GM19468 (cell line): Measurements from ENCODE around the gene FBXO31.
"Not testable (repeated sequence)": the region's sequence is repeated elsewhere in the genome, so short reads cannot be mapped to it uniquely, and the experiment has no call there.

Experiments used
- ATAC-seq: cut with Tn5 transposase; IDR thresholded peaks from one replicate; pipeline ENCODE4 v1.9.1; 2021; ENCODE audit warnings: mild to moderate bottlenecking, moderate library complexity, moderate number of reproducible peaks; ENCODE audit not compliant: unreplicated experiment; ENCODE audit errors: extremely low read depth

The FBXO31 gene

DNA sequence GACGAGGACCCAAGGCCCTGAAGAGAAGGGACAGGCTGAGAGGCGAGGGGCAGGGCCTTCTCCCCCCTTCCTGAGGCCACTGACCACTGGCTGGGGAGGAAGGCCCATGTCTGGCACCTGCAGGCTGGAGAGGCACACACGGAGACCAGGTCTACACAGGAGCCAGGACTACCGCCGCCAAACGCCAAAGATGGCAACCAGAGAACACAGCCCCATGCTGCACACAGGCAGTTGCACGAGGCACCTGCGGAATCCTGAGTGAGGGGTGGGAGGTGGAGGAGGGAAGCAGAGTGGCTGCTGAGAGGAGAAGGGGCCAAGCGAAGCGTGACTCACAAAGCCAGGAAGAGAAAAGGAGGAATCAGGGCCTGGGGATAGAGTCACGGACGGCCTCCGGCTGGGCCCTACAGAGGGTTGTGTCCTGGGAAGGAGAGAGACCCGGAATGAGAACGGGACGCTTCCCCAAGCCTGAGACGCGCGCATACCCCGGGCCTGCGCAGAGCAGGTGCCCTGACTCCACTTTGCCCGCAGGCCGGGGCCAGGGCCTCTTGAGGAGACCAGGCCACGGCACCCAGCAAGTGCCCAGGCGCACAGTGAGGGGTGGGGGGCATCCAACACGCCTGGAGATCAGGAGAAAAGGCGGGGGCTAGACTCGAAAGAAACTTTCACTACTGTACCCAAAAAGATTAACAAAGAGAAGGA is 37.7 kb downstream of the FBXO31 start:
- ATAC-seq, result no peak

DNA sequence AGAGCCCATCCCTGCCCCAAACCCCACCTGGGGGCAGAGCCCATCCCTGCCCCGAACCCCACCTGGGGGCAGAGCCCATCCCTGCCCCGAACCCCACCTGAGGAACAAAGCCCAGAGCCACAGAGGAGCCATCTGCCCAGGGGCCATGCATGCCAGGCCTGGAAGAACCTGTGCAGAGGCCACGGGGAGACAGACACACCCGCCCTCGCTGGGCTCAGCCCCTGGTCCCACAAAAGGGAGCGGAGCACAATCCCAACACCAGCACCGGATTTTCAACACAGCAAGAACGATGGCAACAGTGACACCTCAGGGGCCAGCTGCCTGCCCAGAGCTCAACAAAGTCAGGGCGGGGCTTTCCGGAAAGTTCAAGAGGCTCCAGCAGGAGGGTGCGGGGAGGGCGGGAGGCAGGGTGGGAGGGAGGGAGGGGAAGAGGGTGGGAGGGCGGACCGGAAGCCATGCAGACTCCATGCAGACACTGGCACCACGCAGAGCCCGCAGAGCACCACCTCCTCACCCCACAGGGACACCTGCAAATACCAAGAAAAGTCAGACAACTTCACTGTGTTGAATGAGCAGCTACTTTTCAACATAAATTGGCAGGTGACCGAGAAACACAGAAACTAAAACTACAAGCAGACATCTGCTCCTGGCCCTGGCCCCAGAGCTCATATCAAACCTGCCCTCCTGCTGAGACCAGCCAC is 38.5 kb downstream of the FBXO31 start:
- no peak for ATAC-seq

DNA sequence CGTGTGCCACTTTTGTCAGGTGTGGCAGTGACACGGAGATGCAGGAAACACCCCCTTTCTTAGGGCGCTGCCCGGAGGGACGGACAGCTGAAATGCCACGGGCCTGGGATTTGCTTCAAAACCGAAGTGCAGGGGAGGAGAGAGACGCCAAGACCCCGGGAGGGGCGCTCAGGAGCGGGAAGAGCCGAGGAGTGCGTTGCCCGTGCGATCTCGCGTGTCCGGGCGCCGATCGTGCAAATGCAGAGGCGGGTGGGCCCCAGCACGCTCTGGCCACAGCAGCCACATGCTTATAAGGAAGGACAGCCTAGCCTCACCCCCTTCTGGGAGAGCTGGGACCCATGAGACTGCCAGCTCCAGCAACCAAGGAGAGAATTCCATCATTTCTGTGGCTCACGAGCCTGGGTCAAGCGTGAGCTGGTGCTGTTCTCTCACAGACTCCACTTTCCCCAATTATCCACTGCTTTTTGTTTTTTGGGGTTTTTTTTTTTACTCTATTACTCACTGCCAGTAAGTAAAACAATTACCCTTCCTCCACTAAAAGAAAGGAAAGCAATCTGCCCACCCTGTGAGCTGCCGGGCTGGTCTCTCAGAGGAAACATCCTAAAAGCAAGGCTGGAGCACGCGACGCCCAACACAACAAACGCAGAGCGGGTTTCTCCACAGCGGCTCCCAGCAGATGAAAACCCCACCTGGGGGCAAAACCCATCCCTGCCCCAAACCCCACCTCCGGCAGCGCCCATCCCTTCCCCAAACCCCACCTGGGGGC is 39.2 kb downstream of the FBXO31 start:
- no peak for ATAC-seq

- no peak for ATAC-seq
Measured at GRCh38 chr16:87343753-87344050, 39.9 kb downstream of the FBXO31 start.

GRCh38 chr16:87342978-87343752 is 40.4 kb downstream of the FBXO31 start:
- ATAC-seq, result no peak

DNA sequence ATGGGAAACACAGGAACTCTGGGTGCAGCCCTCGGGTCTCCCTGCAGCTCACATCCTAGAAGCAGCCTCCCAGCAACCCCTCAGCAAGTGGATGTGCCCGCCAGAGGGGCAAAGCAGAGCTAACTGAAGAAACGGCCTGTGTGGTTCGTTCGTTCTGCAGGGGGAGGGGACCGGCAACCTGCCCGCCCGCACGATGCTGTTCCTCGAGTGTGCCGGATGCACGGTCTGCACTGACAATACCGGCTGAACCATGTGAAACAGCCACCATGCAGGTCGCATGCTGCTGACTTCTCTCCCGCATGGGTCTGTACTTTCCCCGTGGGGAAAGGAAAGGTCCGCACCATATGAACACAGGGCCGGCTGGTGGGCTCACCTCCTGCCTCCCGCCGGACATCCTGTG is 41.1 kb downstream of the FBXO31 start:
- no peak for ATAC-seq

DNA sequence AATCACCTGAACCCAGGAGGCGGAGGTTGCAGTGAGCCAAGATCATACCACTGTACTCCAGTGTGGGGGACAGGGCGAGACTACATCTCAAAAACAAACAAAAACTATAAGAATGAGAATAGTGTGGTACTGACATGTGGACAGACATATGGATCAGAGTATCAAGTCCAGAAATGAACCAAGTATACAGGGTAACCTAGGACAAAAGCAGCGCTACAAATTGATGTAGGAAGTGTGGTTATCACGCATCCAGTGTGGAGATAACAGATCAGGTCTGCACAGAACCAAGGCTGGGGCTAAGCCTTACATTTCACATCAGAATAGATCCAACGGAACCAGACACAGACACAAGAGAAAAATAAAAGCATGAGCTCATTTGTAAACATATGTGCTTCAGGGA is 43.4 kb downstream of the FBXO31 start:
- ATAC-seq, result no peak

- not testable (repeated sequence) for ATAC-seq
Measured at GRCh38 chr16:87339724-87340105, 43.9 kb downstream of the FBXO31 start.

DNA sequence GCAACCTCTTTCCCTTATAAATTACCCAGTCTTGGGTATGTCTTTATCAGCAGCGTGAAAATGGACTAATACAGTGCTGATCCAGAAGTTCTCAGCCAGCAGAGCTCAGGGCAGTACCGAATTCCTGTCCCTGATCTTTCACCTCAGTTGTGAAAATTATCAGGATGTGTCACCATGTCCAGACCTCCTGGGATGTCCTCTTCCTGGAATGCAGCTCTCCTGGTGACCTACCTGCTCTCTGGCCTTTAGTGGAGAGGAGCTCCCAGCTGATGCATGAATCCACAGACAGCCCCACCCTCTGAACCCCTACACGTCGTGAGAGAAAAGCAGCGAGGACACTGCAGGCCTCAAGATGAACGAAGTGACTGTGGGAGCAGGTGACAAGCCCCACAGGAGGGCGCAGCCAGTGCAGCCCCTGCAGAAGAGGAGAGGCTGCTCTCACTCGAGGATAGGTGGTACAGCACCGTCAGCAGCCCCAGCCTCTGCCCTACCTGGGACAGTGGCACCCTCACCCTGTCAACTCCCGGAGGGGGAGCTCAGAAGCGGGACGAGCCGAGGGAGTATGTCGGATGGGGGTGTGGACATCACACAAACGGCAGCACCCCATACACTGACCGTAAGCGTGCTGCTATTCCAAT is 44.4 kb downstream of the FBXO31 start:
- ATAC-seq, result no peak

- no peak for ATAC-seq
Measured at GRCh38 chr16:87338155-87338765, 45.3 kb downstream of the FBXO31 start.

GRCh38 chr16:87337262-87337771 is 46.3 kb downstream of the FBXO31 start:
- no peak for ATAC-seq

DNA sequence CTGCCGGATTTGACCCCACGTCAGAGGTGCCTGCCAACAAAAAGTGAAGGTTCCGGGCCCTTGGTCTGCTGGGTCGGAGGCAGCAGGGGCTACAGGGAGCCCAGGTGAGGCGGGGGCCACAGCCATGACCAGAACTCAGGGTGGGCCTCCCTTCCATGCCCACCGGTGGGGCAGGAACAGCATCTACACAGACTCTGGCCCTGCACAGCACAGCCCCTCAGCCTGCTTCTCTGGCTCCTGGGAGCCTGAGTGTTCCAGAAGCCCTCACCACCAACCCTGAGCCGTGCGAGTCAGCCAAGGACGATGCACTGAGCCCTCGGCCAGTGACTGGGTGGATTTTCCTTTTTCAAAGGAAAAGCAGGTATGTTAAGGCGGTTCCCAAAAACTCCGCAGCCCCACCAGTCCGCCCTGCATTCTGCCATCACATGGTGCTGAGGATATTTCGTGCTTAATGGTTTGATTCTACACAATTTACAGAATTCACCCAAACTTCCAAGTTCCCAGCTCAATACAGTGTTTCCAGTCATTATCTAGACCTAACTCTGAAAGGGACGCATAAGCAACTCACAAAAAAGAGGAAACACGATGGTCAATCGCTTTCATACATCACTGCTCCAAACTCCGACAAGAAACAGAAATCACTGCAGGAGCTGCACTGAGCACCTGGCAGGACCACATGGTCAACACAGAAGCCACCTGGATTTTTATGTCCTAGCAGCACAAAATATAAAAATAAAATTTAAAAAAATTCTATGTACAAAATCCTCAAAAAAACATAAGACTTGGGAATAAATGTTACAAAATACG is 46.9 kb downstream of the FBXO31 start:
- no peak for ATAC-seq

DNA sequence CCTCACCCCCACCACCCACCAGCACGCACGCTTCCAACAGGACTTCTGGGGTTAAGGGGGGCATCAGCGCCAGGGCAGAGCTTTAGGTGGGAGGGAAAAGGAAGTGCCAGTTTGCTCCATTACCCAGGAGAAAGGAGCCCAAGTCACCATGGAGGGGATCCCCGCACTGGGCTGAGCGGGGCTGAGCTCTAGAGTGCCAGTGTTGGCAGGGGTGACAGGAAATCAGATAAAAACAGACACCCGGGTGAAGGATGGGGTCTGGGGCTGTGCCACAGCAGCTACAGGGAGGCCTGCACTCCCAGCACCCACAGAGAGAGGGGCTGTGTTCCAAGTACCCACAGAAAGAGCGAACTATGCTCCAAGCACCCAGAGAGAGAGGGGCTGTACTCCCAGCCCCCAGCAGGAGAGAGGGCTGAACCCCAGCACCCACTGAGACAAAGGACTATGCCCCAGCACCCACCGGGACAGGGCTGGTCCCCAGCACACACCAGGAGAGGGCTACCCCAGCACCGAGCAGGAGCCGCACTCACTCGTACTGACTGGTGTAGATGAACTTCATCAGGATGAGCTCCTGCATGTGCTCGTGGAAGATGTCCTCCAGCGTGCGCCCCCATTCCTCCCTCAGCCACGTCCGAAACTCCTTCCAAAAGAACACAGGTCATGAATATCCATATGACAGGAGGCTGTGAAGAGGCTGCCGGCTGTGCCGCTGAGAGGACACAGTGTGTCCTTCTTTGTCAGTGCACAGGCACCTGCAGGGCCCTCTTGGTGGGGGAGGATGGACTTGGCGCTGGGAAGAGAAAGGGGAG is 47.7 kb downstream of the FBXO31 start:
- no peak for ATAC-seq

DNA sequence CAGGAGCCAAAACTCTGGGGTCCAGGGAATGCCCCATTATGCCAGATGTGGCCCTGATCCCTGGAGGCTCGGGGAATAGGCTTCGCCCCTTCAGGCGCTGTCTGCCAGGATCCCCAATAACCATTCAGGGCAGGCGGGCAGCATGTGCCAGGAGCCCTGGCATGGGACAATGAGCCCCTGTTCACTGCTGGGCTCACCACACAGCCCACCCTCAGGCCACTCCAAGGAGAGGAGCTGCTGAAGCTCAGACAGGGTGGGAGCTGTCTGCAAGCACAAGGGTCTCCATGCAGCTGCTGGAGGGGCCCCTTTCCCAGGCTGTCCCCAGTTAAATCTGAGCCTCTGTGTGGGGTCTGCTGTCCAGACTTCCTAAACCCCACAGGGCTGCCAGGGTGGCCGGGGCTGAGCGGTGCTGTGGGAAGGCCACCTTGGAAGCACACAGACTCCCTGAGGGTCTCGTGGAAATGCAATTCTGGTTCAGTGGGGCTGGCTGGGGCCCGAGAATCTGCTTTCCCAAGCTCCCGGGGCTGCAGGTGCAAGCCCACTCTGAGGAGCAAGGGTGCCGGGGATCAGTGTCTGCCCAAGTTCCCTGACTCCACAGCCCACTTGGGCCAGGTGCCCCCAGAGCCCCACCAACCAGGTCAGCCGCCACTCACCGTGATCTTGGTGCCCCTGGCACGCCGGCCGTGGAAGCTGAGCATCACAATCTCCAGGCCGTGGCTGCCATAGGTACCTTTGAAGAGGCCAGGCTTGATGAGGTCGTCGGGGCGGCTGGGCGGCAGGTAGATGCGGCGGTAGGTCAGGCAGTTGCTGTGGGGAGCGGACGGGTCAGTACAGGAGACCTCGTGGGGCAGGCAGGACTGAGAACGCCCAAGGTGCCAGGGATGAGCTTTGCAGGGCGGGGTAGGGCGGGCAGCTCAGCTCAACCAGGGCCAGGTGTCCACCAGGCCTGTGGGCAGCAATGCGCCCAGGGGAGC is 48.6 kb downstream of the FBXO31 start:
- no peak for ATAC-seq

GRCh38 chr16:87333581-87334331 is 49.8 kb downstream of the FBXO31 start:
- no peak for ATAC-seq

GRCh38 chr16:87333101-87333500 is 50.5 kb downstream of the FBXO31 start:
- no peak for ATAC-seq
